Mucosa of descending colon (tissue), 3 donors: ENCODE measurements around the gene BRINP2. TPM values are rescaled to one million over a fixed set of nuclear protein-coding genes. Genes with fewer than 3 reads are reported as not detected.

ENCODE experiments used
- ATAC-seq: fragments of 200-7000 bp; cut with Tn5 transposase; one replicate; pipeline ENCODE4 v1.9.1; 2020; ENCODE audit warnings: mild to moderate bottlenecking, moderate library complexity
- DNase-seq, 3 donors: peaks; one replicate each; pipeline ENCODE4 v3.0.0-alpha.2; 2020
- H3K36me3 ChIP-seq: fragments of 200-600 bp; one replicate; pipeline ENCODE4 v1.8.0; 2021; ENCODE audit warnings: low read depth, mild to moderate bottlenecking
- H3K4me1 ChIP-seq: fragments of 200-600 bp; one replicate; pipeline ENCODE4 v1.8.0; 2021; ENCODE audit warnings: low read depth, mild to moderate bottlenecking
- H3K4me3 ChIP-seq: fragments of 200-600 bp; one replicate; pipeline ENCODE4 v1.8.0; 2021; ENCODE audit warnings: mild to moderate bottlenecking
- H3K9me3 ChIP-seq: fragments of 200-600 bp; one replicate; pipeline ENCODE4 v1.8.0; 2021; ENCODE audit warnings: mild to moderate bottlenecking
- CTCF ChIP-seq: fragments of 200-600 bp; IDR thresholded peaks from one replicate; pipeline ENCODE4 v1.8.0; 2022; ENCODE audit warnings: antibody characterized with exemption, mild to moderate bottlenecking
- intact Hi-C, 2 donors: fragments of 100-400 bp; cut with DNase I in 1 of 2; cut with micrococcal nuclease in 1 of 2; formaldehyde crosslinking; loops; one replicate each; pipeline versions ENCODE4 v1.11.0 to v1.11.1; 2022; cut with DNase I, micrococcal nuclease
- total RNA-seq, 3 donors: library from RNA; stranded (reverse); fragmentation: NEBNext Ultra II Directional in 2 of 3; extraction: Animal tissue kit (Norgen Biotek cat#: 25700) in 2 of 3; gene quantifications; one replicate each; pipeline versions ENCODE4 v1.2.1 to v1.2.4, GENCODE V29; 2021 to 2023
- donor health status: DM: no; HTN: no; CAD: no; lungs with moderate emphysema.
- donor health status: DM: no; HTN: no; CAD: no.
- donor health status: DM: no; HTN: yes; CAD: no.

BRINP2 gene
- total RNA-seq, 3 donors from 2014 or later = 0.13 TPM; not detected in 2

GRCh38 chr1:177243773-177244172 lies 73.0 kb downstream of the BRINP2 start:
- Histone ChIP-seq H3K36me3 (no peaks in the 10 kb centered on the region), H3K9me3 (no peaks in the 10 kb centered on the region), H3K4me3 (no peak overlapping the region), H3K4me1 (peaks cover 3% of the 10 kb centered on the region)
- no peak for DNase-seq
- no peak for ATAC-seq
- intact Hi-C loops = no loop called here
- no peak for TF ChIP-seq CTCF

- DNase-seq (no peak), ATAC-seq (no peak)
- intact Hi-C loops = no loop called here
- no peak for TF ChIP-seq CTCF
- Histone ChIP-seq H3K9me3 (no peaks in the 10 kb centered on the region), H3K4me3 (no peak overlapping the region), H3K4me1 (peaks cover 16% of the 10 kb centered on the region), H3K36me3 (no peaks in the 10 kb centered on the region)
Measured at GRCh38 chr1:177246710-177247580, 76.2 kb downstream of the BRINP2 start.

- no peaks in the 10 kb centered on the region for H3K36me3 ChIP-seq
- no peak overlapping the region for H3K4me3 ChIP-seq
- intact Hi-C loops = no loop called here
- DNase-seq (no peak), ATAC-seq (no peak)
- no peaks in the 10 kb centered on the region for H3K9me3 ChIP-seq
- peaks cover 16% of the 10 kb centered on the region for H3K4me1 ChIP-seq
- TF ChIP-seq CTCF = no peak
Measured at GRCh38 chr1:177247623-177248176, 76.9 kb downstream of the BRINP2 start.

- no peak for DNase-seq
Measured at GRCh38 chr1:177248258-177248657, 77.5 kb downstream of the BRINP2 start.

GRCh38 chr1:177249231-177249630 lies 78.5 kb downstream of the BRINP2 start:
- Histone ChIP-seq H3K9me3 (no peaks in the 10 kb centered on the region), H3K36me3 (no peaks in the 10 kb centered on the region), H3K4me3 (no peak overlapping the region), H3K4me1 (peaks cover 16% of the 10 kb centered on the region)
- peak in 1 of 3 donors; percentile 56 for DNase-seq
- intact Hi-C loops = no loop called here
- TF ChIP-seq CTCF = no peak
- ATAC-seq = peak; percentile 94

More at GRCh38 chr1:177248258-177248657, 77.5 kb downstream of the BRINP2 start:
- Histone ChIP-seq H3K36me3 (no peaks in the 10 kb centered on the region), H3K4me1 (peaks cover 16% of the 10 kb centered on the region), H3K4me3 (no peak overlapping the region), H3K9me3 (no peaks in the 10 kb centered on the region)
- TF ChIP-seq CTCF = no peak
- ATAC-seq = no peak
- intact Hi-C loops = no loop called here
